ENCODE results near the gene ZNF420.

DNA sequence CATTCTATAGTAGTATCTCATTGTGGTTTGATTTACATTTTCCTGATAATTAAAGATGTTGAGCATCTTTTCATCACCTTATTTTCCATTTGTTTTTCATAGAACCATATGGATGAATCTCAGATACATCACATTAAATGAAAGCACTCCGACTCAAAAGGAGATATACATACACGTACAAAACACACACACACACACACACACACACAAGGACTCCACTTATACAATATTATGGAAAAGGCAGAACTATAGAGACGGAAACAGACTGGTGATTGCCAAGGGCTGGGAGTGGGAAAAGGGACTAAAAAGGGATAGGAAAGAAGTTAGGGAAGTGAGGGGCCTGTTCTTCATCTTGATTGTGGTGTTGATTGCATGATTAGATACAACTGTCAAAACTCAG lies 70.0 kb downstream of the ZNF420 start:
- TF ChIP-seq CTCF (conservative IDR thresholded peaks at IDR 0.05 in 1 of 2, IDR thresholded peaks at IDR 0.05 in 1 of 2; ENCODE audit: extremely low read depth in 1 of 2, insufficient read depth in 1 of 2, low read depth in 1 of 2, low read length in 2 of 2) (no peak), EZH2 (IDR thresholded peaks at IDR 0.05; ENCODE audit: borderline replicate concordance, low read length) (no peak)

Data from mammary epithelial cell (primary cell).